Tongue (tissue), 2 donors: Measurements from ENCODE around the gene PPARG. TPM values are rescaled to one million over a fixed set of nuclear protein-coding genes. Genes with fewer than 3 reads are reported as not detected.
"Not testable (repeated sequence)": the region's sequence is repeated elsewhere in the genome, so short reads cannot be mapped to it uniquely, and the experiment has no call there.

Experiments
- DNase-seq: peaks from one replicate; pipeline ENCODE4 v3.0.0-alpha.2; 2015
- total RNA-seq: library from RNA; depleted of rRNA; stranded (reverse); fragments of >200 nt; gene quantifications from one replicate; pipeline ENCODE4 v1.2.3, GENCODE V29; 2014

PPARG gene
- 8.2 TPM for total RNA-seq

DNA sequence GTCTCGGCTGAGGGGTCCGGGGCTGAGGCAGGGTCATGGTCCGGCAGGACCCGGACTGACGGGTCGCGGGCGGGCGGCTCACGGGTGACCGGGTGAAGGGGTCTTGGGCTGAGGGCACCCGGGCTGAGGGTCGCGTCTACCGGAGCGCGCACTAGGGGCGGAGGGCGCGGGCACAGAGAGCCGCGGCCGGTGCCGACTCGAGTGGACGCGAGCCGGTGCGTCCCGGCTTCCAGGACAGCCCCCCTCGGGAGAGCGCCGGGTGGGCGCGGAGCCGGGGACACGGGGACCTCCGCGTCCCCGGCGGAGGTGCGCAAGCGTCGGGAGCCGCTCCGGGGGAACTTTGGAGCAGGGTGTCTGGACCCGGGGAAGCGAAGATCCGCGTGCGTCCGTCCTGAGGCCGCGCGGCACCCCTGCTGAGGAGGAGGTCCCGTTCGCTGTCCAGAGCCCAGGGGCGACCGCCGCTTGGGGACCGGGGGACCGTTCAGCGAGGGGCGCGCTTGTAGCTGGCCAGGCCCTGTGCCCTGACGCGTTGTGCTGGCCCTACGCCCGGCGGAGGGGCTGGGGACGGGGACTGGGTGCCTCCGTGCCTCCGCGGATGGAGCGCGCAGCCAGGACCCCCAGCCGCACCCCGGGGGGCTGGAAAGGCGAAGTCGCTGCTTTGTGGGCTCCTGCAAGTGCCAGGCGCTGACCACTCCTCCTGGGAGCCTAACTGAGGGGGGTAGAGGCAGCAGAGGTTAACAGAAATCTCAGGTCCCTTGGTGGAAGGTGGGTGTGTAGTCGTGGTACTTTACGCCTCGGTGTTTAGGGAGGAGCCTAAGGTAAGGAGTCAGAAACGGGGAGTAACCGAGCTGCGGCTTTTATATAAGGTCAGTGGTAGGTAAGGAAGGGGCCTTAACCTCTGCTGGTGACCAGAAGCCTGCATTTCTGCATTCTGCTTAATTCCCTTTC is at the start of gene PPARG:
Gene PPARG, plus strand, starts transcription at position 889 of the 948 bp plus-strand sequence. CDS start 90,642 bp downstream, outside the sequence.
- DNase-seq: peak; percentile 22

DNA sequence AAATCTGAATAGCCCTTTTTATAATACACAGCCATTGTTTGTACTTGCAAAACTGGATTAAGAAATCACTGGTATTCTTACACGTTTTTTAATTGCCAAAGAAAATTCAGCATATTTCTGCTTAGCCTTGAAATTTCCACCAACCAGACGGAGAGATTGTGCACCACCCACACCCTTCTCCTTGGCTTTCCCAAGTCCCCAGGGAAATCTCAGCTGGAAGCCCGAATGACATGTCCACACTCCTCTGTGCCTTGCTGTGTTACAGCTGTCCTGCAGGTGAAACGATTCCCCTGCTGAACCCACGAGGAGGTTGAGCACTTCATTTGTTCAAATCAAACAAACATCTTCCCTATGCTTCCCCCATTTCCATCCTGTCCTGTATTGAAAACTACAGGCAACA is 49.6 kb upstream of the PPARG start:
- DNase-seq: no peak

DNA sequence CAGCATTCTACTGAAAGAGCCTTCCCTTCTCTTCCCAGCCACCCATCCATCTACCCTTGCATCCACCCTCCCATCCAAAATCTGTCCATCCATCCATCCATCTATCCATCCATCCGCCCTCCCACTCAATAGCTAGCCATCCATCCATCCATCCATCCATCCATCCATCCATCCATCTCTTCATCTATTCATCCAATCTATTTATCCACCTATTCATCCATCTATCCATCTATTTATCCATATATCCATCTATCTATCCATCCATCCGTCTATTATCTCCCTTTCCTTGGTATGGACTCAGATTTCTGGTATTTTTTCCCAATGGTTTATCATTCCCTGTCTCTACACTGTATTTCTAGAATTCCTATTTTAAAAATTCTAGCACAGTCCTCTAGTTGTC is 46.1 kb upstream of the PPARG start:
- DNase-seq: no peak

DNA sequence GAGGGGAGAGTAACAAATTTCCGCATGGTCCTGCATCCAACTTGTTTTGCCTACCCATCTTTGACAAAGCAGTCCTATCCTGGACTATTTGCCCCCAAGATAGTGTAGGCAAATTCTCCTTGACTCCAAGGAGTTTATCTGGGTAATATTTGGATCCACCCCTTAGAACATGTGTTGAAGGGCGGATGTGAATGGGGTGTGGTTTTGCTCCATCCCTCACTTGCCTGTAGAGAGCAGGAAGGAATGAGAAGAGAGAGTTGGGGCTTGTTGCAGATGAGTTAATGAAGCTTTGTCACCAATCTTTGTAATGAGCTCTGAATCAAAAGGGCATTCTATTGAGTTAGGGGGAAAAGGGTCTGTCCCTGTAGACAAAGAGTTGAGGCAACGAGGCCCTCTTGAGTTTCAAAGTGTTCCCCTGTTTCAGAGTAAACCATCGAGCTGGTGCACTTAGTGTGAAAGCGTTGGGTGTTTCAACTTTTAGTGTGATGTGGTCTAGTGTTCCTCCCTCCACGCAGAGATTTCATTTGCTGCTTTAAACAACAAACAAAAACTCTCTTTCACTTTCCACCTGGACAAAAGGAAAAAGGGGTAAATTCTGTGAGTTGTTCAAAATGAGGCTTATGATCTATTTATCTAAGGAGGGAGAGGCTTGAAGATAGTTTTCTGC is 42.2 kb upstream of the PPARG start:
- no peak for DNase-seq

GRCh38 chr3:12247411-12247810 is 41.5 kb upstream of the PPARG start:
- DNase-seq: no peak

GRCh38 chr3:12249519-12249918 is 39.4 kb upstream of the PPARG start:
- DNase-seq: no peak

DNA sequence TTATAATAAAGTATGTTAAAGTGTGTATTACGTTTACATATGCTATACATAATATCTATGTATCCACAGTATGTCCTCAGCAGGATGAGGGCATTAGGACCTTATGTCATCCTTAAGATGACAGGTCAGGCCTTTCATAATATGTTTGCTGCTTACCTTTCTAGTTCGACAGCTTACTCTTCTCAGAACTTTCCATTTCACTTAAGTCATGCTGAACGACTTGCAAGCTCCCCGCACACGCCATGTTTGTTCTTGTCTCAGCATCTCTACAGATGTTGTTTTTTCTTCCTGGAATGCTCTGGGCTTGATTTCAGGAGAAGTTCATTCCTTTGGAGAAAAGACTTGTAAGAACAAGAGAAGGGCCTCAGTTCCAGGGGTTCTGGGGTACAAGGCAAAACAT is 36.0 kb upstream of the PPARG start:
- peak; percentile 11 for DNase-seq

DNA sequence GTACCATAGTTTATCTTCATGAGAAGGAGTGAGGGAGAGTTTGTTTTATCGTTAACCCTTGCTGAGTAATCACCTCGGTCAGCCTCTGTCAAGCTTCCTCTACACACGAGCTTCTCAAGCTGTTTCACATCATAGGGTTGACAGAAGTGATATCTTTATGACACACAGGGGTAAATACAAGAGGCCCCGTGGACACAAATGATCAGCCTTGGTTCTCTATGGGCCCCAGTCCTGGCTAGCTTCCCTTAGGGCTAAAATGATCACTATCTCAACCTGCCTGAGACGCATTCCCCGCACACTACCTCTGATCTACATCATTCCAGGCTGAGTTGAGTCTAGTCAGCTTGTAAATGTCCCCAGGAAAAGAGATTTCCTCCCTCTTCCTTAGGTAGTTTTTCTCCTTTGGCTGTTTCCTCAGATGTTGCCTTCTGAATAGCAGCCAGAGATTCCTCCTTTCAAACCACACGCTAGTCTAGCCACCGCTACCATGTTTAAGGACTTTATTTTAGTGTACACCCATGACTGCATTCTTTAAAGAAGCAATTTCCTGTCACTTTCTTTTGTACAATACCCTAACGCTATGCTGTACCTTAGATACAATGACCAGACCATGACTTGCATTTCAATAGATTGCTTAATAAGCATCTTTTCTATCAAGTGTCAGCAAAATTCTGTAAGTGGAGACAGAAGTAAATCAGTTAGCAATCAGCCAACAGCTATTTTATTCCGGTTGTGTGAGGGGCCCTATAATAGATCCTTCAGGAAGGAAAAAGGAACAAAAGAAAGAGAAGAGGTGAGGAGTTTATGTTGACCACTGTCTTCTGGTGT is 35.1 kb upstream of the PPARG start:
- no peak for DNase-seq

- no peak for DNase-seq
These were observed 33.5 kb upstream of the PPARG start for GRCh38 chr3:12255393-12255792.

- no peak for DNase-seq
These were observed 30.0 kb upstream of the PPARG start for GRCh38 chr3:12258911-12259310.

DNA sequence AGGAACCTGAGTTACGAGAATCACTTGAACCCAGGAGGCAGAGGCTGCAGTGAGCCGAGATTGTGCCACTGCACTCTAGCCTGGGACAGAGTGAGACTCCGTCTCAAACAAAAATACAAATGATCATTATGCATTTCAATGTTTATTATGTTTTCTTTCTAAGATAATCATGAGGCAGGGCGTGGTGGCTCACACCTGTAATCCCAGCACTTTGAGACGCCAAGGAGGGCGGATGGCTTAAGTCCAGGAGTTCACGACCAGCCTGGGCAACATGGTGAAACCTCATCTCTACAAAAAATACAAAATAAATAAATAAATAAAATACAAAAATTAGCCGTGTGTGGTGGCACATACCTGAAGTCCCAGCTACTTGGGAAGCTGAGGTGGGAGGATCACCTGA is 26.7 kb upstream of the PPARG start:
- DNase-seq: not testable (repeated sequence)

DNA sequence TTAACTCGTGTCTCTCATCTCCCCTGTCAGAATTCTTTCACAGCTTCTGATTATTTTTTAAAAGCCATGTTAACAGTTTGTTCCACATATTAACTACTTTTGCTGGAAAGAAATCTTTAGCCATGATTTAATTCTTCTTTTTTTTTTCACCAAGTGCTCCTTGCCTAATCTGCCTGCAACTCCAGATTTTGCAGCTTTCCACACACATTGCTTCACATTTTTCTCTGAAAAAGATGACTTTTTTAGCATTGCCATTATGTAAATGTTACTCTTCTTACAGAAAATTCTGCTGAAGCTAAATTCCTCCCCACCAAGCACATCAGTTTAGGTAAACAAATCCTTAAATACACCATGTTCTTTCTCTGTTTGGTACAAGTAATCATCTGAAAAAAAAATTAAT is 23.4 kb upstream of the PPARG start:
- DNase-seq: no peak

GRCh38 chr3:12266038-12266437 is 22.8 kb upstream of the PPARG start:
- no peak for DNase-seq

GRCh38 chr3:12267376-12268030 is 21.4 kb upstream of the PPARG start:
- DNase-seq: no peak

DNA sequence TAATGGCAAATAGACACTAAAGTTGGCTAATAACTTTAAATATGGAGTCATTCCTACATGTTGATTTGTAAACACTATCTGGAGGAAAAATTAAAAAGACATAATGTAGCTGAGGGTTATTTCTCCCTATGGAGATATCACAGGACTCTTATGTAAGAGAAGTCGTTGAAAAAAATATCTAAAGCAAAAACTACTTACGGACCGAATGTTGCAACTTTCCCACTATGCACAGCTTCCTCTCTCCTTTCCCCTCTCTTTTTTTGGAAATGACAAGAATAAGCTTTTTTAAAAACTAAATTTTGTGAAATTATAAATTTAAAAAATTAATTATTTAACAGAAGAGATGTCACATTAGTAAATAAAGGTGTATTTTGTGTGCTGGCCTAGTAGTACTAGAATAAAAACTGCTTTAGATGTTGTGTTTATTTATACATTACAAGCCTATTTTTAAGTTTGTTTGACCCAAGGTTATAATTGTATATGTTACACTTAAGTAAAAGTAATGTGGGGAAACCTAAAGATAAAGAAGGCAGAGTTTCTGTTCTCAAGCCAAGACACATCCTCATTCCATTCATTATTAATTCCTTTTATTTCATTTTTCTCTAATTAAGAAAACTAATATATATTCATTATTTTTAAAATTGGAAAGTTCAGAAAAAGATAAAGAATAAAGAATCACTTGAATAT is 20.7 kb upstream of the PPARG start:
- no peak for DNase-seq

DNA sequence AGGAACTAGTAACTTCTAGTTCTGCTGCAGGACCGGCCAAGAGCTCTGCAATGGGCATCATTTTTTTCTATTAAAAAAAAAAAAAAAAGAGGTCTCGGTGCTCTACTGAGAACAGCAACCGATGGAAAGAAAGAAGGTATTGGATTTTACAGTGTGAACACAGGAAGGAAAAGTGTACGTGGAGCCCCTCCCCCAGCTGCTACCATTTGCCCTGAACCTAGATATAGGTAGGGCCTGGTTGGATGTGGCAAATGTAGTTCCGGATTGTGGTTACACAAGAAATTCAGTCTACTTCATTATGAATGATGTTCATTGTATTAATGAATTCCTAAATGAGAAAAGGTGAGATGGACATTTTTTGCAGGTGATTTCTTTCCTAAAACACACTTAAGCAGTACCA is 17.9 kb upstream of the PPARG start:
- DNase-seq: no peak

DNA sequence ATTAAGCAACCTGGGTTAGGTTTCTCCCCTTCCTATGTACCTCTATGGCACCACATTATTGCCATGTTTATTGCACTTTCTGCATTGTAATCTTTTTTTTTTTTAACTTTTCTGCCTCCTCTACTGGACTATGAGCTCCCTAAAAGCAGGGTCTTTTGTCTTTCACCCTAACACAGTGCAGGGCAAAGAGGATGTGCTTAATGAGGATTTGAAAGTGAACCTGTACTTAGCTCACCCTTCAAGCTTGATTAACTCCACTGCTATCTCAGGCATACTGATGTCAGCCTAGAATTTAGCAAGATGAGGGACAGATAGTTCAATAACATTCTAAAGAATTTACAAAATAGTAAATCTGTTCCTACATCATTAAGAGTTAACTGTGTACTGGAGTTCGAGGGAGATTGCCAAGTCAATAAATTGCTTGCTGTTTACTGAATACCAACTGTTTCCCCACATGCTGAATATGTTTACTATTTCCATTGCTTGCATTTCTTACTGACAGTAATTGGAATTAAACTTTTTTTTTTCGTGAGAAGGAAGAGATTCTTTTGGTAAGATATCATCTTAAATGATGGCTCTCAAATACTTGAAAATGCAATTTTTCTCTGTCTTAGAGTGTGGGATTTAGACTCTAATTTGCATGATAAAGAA is 15.7 kb upstream of the PPARG start:
- DNase-seq: no peak

- DNase-seq: no peak
These were observed 12.8 kb upstream of the PPARG start for GRCh38 chr3:12275974-12276650.

DNA sequence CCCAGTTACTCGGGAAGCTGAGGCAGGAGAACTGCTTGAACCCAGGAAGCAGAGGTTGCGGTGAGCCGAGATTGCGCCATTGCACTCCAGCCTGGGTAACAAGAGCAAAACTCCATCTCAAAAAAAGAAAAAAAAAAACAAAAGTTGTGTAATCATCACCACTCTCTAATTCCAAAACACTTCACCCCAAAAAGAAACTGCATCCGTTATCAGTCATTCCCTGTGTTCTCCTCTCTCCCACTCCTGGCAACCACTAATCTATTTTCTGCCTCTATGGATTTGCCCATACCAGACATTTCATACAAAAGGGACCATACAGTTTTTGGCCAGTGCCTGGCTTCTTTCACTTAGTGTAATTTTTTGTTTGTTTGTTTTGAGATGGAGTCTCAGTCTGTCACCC is 12.0 kb upstream of the PPARG start:
- not testable (repeated sequence) for DNase-seq

DNA sequence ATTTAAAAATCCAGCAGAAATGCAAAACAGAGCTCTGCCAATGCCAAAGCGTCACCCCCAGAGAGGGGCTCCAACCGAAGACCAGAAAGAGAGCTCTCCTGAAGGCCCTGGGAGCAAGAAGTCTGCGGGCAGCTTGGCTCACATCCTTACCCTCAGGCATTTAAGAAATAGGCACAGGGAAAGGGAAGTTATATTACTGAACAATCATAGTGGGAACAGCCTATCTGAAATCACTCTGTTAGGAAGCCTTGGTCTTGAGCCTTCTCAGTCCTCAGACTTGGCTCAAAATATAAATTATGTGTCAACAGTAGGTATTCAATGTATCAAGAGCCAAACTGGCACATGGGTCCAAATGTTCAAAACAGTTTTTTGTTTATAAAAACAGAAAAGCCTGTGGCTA is 10.3 kb upstream of the PPARG start:
- DNase-seq: no peak
